Smooth muscle cell (in vitro differentiated cells): ENCODE data around the gene ADGRA3. TPM values are rescaled to one million over a fixed set of nuclear protein-coding genes. Genes with fewer than 3 reads are reported as not detected.
A peak's percentile ranks its signal among the peaks of the same experiment; 100 is the strongest.

Experiments used
- DNase-seq: peaks from one replicate; lab custom pipeline; 2025; ENCODE audit not compliant: unreplicated experiment; lab: John Stamatoyannopoulos, UW
- H2AFZ ChIP-seq: fragments of 200-600 bp; sonication (generic); 2 replicates; pipeline ENCODE4 v1.6.0; 2016; ENCODE audit warnings: antibody characterized with exemption, low read depth, mild to moderate bottlenecking
- H3F3A ChIP-seq: fragments of 200-600 bp; sonication (generic); 2 replicates; pipeline ENCODE4 v1.6.0; 2017; ENCODE audit warnings: antibody characterized with exemption, low read depth
- H3K27ac ChIP-seq: fragments of 200-600 bp; sonication (generic); 2 replicates; pipeline ENCODE4 v1.5.1; 2016; ENCODE audit warnings: low read depth, mild to moderate bottlenecking
- H3K27me3 ChIP-seq: fragments of 200-600 bp; sonication (generic); 2 replicates; pipeline ENCODE4 v1.6.1; 2016; ENCODE audit warnings: low read depth, mild to moderate bottlenecking
- H3K36me3 ChIP-seq: fragments of 200-600 bp; sonication (generic); 2 replicates; pipeline ENCODE4 v1.5.1; 2016; ENCODE audit warnings: low read depth
- H3K4me1 ChIP-seq: fragments of 200-600 bp; sonication (generic); 2 replicates; pipeline ENCODE4 v1.5.1; 2016; ENCODE audit warnings: low read depth
- H3K4me2 ChIP-seq: fragments of 200-600 bp; sonication (generic); 2 replicates; pipeline ENCODE4 v1.6.0; 2016; ENCODE audit warnings: mild to moderate bottlenecking
- H3K4me3 ChIP-seq: fragments of 200-600 bp; sonication (generic); 2 replicates; pipeline ENCODE4 v1.5.1; 2016; ENCODE audit warnings: mild to moderate bottlenecking
- H3K79me2 ChIP-seq: fragments of 200-600 bp; sonication (generic); 2 replicates; pipeline ENCODE4 v1.6.0; 2016; ENCODE audit warnings: low read depth, mild to moderate bottlenecking
- H3K9ac ChIP-seq: fragments of 200-600 bp; sonication (generic); 2 replicates; pipeline ENCODE4 v1.6.0; 2016; ENCODE audit warnings: low read depth
- H3K9me3 ChIP-seq: fragments of 200-600 bp; sonication (generic); replicated peaks from 2 replicates; pipeline ENCODE4 v1.5.1; 2016; ENCODE audit warnings: low read depth
- H4K20me1 ChIP-seq: fragments of 200-600 bp; sonication (generic); 2 replicates; pipeline ENCODE4 v1.6.0; 2016; ENCODE audit warnings: low read depth
- WGBS: methylation state at CpG from one replicate; pipeline ENCODE4 v1.1.7; 2016; ENCODE audit warnings: low lambda C conversion rate; 5-methylcytosine and 5-hydroxymethylcytosine counted together
- polyA plus RNA-seq: library from polyadenylated mRNA; unstranded; fragments of >200 nt; fragmentation: Nextera tagmentation; extraction: Ambion mirVana; gene quantifications from 2 replicates; pipeline ENCODE4 v1.2.1, GENCODE V29; 2016
- total RNA-seq: library from RNA; depleted of rRNA; stranded (reverse); fragments of >200 nt; gene quantifications from 2 replicates; pipeline ENCODE4 v1.2.3, GENCODE V29; 2014
- TF ChIP-seq, protein P1 (sequence below): fragments of 200-600 bp; sonication (generic); IDR thresholded peaks from 2 replicates; pipeline ENCODE4 v1.5.1; 2017; ENCODE audit warnings: borderline replicate concordance, mild to moderate bottlenecking, antibody characterized with exemption; ENCODE audit not compliant: insufficient read depth, poor library complexity, severe bottlenecking

The ADGRA3 gene
- total and polyA plus RNA-seq, 2 experiments from 2014 or later, result 24.4 to 54.8 TPM

- TF ChIP-seq, protein P1, sequence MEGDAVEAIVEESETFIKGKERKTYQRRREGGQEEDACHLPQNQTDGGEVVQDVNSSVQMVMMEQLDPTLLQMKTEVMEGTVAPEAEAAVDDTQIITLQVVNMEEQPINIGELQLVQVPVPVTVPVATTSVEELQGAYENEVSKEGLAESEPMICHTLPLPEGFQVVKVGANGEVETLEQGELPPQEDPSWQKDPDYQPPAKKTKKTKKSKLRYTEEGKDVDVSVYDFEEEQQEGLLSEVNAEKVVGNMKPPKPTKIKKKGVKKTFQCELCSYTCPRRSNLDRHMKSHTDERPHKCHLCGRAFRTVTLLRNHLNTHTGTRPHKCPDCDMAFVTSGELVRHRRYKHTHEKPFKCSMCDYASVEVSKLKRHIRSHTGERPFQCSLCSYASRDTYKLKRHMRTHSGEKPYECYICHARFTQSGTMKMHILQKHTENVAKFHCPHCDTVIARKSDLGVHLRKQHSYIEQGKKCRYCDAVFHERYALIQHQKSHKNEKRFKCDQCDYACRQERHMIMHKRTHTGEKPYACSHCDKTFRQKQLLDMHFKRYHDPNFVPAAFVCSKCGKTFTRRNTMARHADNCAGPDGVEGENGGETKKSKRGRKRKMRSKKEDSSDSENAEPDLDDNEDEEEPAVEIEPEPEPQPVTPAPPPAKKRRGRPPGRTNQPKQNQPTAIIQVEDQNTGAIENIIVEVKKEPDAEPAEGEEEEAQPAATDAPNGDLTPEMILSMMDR, result no peak
Observed at GRCh38 chr4:22460266-22460665, 55.6 kb downstream of the ADGRA3 start.

GRCh38 chr4:22458098-22458497 is 57.8 kb downstream of the ADGRA3 start:
- no peak overlapping the region for H3K4me3 ChIP-seq
- H3F3A ChIP-seq, result no peaks in the 10 kb centered on the region
- H3K4me1 ChIP-seq, result no peaks in the 10 kb centered on the region
- no peaks in the 10 kb centered on the region for H3K36me3 ChIP-seq
- H3K79me2 ChIP-seq, result no peaks in the 10 kb centered on the region
- H4K20me1 ChIP-seq, result peaks cover 10% of the 10 kb centered on the region
- TF ChIP-seq, protein P1, result no peak
- no peak overlapping the region for H2AFZ ChIP-seq
- H3K4me2 ChIP-seq, result no peak overlapping the region
- no peak overlapping the region for H3K9ac ChIP-seq
- 84% methylated on average over 4 of the region's 4 CpGs for WGBS
- DNase-seq, result no peak
- H3K27me3 ChIP-seq, result no peaks in the 10 kb centered on the region
- H3K9me3 ChIP-seq, result no peaks in the 10 kb centered on the region
- H3K27ac ChIP-seq, result no peak overlapping the region

More at GRCh38 chr4:22460266-22460665, 55.6 kb downstream of the ADGRA3 start:
- H3F3A ChIP-seq, result no peaks in the 10 kb centered on the region
- no peak for DNase-seq
- H3K36me3 ChIP-seq, result no peaks in the 10 kb centered on the region
- no peak overlapping the region for H3K27ac ChIP-seq
- peaks cover 13% of the 10 kb centered on the region for H4K20me1 ChIP-seq
- peak overlapping the region; percentile 17 for H3K4me3 ChIP-seq
- no peak overlapping the region for H2AFZ ChIP-seq
- no peaks in the 10 kb centered on the region for H3K27me3 ChIP-seq
- no peak overlapping the region for H3K9ac ChIP-seq
- H3K9me3 ChIP-seq, result no peaks in the 10 kb centered on the region
- no peak overlapping the region for H3K4me2 ChIP-seq
- H3K4me1 ChIP-seq, result no peaks in the 10 kb centered on the region
- H3K79me2 ChIP-seq, result no peaks in the 10 kb centered on the region

GRCh38 chr4:22457348-22457747 is 58.5 kb downstream of the ADGRA3 start:
- H3K79me2 ChIP-seq, result no peaks in the 10 kb centered on the region
- H3K27ac ChIP-seq, result no peak overlapping the region
- DNase-seq, result no peak
- no peak overlapping the region for H2AFZ ChIP-seq
- H3K9me3 ChIP-seq, result no peaks in the 10 kb centered on the region
- no peaks in the 10 kb centered on the region for H3K4me1 ChIP-seq
- TF ChIP-seq, protein P1, result no peak
- H3K36me3 ChIP-seq, result no peaks in the 10 kb centered on the region
- no peak overlapping the region for H3K4me2 ChIP-seq
- H3K9ac ChIP-seq, result no peak overlapping the region
- no peaks in the 10 kb centered on the region for H3F3A ChIP-seq
- H3K27me3 ChIP-seq, result no peaks in the 10 kb centered on the region
- WGBS, result 84% methylated on average over 3 of the region's 3 CpGs
- H4K20me1 ChIP-seq, result peaks cover 8% of the 10 kb centered on the region
- H3K4me3 ChIP-seq, result no peak overlapping the region

- H3K27me3 ChIP-seq, result no peaks in the 10 kb centered on the region
- TF ChIP-seq, protein P1, result no peak
- 95% methylated on average over 3 of the region's 3 CpGs for WGBS
- no peak overlapping the region for H3K4me3 ChIP-seq
- no peak overlapping the region for H3K27ac ChIP-seq
- H3K9me3 ChIP-seq, result no peaks in the 10 kb centered on the region
- H2AFZ ChIP-seq, result no peak overlapping the region
- DNase-seq, result no peak
- no peaks in the 10 kb centered on the region for H3K36me3 ChIP-seq
- H3K79me2 ChIP-seq, result no peaks in the 10 kb centered on the region
- no peak overlapping the region for H3K9ac ChIP-seq
- H4K20me1 ChIP-seq, result peaks cover 8% of the 10 kb centered on the region
- H3K4me2 ChIP-seq, result no peak overlapping the region
- no peaks in the 10 kb centered on the region for H3F3A ChIP-seq
- no peaks in the 10 kb centered on the region for H3K4me1 ChIP-seq
Observed at GRCh38 chr4:22456291-22456690, 59.6 kb downstream of the ADGRA3 start.
